DMS114 treated with DMSO at 0.1 percent for 48 hours (cell line): Measurements from ENCODE around the gene BRDT.
"Not testable (repeated sequence)": the region's sequence is repeated elsewhere in the genome, so short reads cannot be mapped to it uniquely, and the experiment has no call there.

Experiments used
- DNase-seq: peaks from one replicate; lab custom pipeline; 2025; ENCODE audit not compliant: unreplicated experiment; lab: John Stamatoyannopoulos, UW

Gene BRDT

GRCh38 chr1:91981996-91982609 lies 32.9 kb downstream of the BRDT start:
- no peak for DNase-seq

DNA sequence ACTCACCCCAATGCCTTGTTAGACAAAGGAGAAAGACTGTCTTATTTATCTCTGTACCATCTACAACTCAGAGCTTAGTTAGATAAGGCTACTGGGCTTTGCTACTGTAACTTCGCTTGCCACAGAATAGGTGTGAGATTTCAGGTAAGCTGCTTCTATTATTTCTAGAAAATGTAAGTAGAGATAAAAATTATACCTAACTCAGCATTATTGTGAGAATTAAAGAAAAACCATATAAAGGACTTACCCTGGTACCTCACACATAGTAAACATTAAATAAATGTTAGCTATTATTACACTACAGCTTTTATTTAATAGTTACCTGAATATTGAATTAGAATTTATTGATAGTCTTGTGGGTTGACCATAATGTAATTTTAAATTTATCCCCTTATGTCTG lies 44.1 kb downstream of the BRDT start:
- DNase-seq, result no peak

DNA sequence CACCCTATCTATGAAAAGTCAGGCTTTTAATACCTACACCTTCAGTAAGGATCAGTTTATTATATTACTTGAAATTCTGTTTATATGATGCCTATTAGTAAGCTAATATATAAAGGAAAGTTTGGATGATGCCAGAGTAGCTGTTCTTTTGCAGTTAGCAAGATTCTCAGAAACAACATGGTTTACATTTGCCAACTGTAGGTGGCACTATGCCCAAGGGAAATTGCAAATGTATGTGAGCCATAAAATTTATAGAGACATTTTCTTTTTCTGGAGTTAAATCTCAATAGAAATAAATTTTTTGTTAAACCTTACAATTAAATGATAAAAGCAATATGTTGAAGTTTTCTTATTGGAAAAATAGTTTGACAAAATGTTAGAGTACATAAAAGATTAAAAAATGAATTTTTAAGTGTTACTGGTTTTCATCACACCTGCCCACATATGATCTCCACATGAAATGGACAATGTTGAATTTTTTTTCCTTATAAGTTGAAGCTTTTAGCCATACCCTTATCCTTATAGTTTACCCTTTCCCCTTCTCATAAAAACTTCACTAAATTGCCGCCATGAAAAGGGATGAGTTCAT lies 48.5 kb downstream of the BRDT start:
- peak; percentile 51 for DNase-seq

GRCh38 chr1:92004129-92004528 lies 54.9 kb downstream of the BRDT start:
- DNase-seq, result no peak

- no peak for DNase-seq
Measured at GRCh38 chr1:92013923-92014322, 64.7 kb downstream of the BRDT start.

DNA sequence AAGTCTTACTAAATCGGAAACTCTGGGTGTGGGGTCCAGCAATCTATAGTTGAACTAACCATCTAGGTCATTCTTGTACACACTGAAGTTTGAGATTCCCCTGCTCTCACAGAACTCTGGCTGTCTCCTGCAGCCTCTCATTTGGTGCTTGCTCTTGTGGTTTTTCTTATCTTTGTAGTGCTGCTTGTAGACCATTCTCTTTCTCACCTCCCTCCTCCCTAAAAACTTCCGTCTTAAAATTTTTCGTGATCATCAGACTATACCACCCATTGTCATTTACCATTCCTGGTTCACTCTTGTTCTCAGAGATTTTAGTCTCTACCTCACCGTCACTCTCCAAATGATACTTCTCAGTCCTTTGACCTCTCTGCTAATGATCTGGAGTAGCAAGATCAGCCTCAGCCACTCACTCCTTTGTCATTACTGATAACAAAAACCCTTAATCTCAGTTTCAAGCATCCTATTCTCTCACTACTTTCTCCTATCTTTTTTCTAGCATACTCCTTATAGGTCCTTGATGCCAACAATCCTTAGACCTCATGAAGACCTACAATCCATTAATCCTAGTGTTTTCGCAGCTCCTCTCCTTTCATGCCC lies 67.6 kb downstream of the BRDT start:
- DNase-seq, result no peak

DNA sequence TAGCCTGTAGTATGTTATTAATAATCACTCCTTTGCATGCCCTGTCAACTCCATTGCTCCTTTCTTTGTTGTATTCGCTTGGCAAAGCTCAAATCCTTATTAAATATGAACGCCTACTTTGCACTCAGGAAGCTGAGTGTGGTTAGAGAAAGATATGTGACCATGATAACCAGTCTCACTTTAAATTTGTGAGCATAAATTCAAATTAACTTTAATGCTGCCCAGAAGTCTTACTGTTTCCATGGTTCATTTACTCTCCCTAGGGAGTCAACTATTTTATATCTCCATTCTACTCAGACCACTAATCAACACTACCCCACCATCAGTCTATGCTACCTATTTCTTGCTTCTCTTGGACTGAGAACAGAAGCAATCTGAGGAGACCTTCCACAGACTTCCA lies 68.5 kb downstream of the BRDT start:
- no peak for DNase-seq

DNA sequence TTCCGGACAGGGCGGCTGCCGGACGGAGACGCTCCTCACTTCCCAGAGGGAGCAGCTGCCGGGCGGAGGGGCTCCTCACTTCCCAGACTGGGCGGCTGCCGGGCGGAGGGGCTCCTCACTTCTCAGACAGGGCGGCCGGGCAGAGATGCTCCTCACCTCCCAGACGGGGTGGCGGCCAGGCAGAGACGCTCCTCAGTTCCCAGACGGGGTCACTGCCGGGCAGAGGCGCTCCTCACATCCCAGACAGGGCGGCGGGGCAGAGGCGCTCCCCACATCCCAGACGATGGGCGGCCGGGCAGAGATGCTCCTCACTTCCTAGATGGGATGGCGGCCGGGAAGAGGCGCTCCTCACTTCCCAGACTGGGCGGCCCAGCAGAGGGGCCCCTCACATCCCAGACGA lies 76.8 kb downstream of the BRDT start:
- DNase-seq, result not testable (repeated sequence)

DNA sequence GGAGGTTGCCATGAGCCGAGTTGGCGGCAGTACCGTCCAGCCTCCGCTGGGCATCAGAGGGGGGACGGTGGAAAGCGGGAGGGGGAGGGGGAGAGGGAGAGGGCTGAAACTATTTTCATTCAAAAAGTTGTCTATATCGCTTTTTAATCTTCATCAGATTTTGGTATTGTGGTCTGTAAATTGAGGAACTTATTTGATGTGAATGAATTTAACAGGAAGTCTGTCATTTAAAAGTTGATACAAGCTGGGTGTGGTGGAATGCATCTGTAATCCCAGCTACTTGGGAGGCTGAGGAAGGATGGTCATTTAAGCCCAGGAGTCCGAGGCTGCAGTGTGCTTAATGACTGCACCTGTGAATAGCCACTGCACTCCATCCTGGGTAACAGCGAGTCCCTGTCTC lies 77.6 kb downstream of the BRDT start:
- no peak for DNase-seq

DNA sequence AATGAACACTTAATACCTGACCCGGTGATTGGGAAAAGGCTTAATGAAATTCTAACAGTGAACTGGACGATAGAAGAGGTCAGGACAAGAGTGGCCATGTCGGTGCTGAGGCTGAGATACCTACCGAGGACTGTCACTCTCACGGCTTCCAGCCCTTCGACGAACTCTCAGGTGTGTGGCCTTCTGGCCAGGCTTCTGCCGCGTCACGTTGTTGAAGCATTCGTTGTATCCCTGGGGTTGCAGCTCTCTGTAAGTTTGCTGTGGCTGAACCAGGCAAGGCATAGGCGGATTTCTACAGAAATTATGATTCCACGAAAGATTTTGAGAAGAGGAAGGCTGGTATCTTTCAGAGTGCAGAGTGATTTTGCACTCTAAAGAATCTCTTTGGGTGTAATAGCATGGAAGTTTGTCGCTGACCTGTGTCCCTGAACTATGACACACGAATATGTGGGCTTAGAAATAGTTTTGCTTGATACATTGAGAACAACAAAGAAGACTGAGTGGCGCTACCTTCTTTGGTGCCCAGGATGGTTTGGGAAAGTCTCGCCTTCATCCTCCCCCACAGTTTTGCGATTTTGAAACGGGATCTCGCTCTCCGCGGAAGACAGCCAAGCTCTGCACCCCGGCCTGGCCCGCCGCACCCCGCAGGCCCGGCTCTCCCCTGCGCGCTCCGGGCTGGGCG lies 80.2 kb downstream of the BRDT start:
- DNase-seq, result peak; percentile 43

- DNase-seq, result no peak
Measured at GRCh38 chr1:92030656-92031107, 81.5 kb downstream of the BRDT start.

- DNase-seq, result no peak
Measured at GRCh38 chr1:92031281-92032110, 82.3 kb downstream of the BRDT start.

GRCh38 chr1:92037400-92037799 lies 88.2 kb downstream of the BRDT start:
- no peak for DNase-seq

GRCh38 chr1:92038695-92039346 lies 89.6 kb downstream of the BRDT start:
- no peak for DNase-seq

- DNase-seq, result no peak
Measured at GRCh38 chr1:92040971-92041370, 91.8 kb downstream of the BRDT start.

- DNase-seq, result no peak
Measured at GRCh38 chr1:92043621-92044020, 94.4 kb downstream of the BRDT start.

GRCh38 chr1:92045766-92046495 lies 96.7 kb downstream of the BRDT start:
- no peak for DNase-seq

DNA sequence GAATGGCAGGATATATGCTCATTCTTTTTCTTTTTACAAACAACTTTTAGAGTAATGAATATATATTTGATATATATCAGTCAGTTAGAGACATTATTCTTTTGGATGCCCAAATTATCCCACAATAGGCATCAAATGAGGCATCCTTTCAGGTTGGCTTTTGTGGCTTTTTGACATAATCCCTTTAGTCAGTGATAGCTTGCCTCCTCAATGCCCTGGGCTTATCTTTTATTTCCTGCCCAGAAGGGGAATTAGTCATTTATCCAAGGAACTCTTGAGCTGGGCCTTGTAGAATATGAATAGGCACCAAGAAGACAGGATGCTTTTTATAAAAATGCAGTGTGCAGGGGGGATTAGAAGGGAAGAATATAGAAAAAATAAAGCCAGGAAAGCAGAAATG lies 102.7 kb downstream of the BRDT start:
- DNase-seq, result no peak
